ENCODE data around the gene SLC30A2.

- TF ChIP-seq CTCF (tag by site-specific recombination; IDR thresholded peaks at IDR 0.05) (no peak), ZNF324 (tag by site-specific recombination; IDR thresholded peaks at IDR 0.05) (no peak), ZNF704 (tag by site-specific recombination; IDR thresholded peaks at IDR 0.05) (no peak), ZNF645 (tag by site-specific recombination; IDR thresholded peaks at IDR 0.05) (no peak), BCL11B (tag by site-specific recombination; IDR thresholded peaks at IDR 0.05; ENCODE audit: low read depth) (no peak), ZBTB8A (tag by site-specific recombination; IDR thresholded peaks at IDR 0.05) (no peak), ZBTB17 (tag by site-specific recombination; IDR thresholded peaks at IDR 0.05) (no peak), ZNF174 (tag by site-specific recombination; IDR thresholded peaks at IDR 0.05) (no peak), ZNF302 (tag by site-specific recombination; IDR thresholded peaks at IDR 0.05; ENCODE audit: low read depth) (no peak), ZBTB6 (tag by site-specific recombination; IDR thresholded peaks at IDR 0.05) (no peak), REST (tag by site-specific recombination; IDR thresholded peaks at IDR 0.05) (no peak), KLF10 (tag by site-specific recombination; IDR thresholded peaks at IDR 0.05) (no peak), ZNF416 (tag by site-specific recombination; IDR thresholded peaks at IDR 0.05) (no peak)
Observed at GRCh38 chr1:26044971-26045721, 772 bp downstream of the SLC30A2 start.
